ENCODE measurements around the gene TMEM89. TPM values are rescaled to one million over a fixed set of nuclear protein-coding genes. Genes with fewer than 3 reads are reported as not detected.

Gene TMEM89
- total and polyA plus RNA-seq, 7 donors = not detected

- Histone ChIP-seq H3K4me1 (no peaks in the 10 kb centered on the region), H3K9me3 (no peaks in the 10 kb centered on the region), H3K27ac (no peak overlapping the region), H3K27me3 (ENCODE audit: insufficient read depth in 3 of 3, low read length in 2 of 3) (no peaks in the 10 kb centered on the region), H3K36me3 (ENCODE audit: insufficient read depth in 1 of 2, low read depth in 1 of 2) (peaks cover 0 to 37% of the 10 kb centered on the region in 2 donors), H3K4me3 (no peak overlapping the region)
- ATAC-seq (no peak), DNase-seq (no peak)
- 79 to 85% (median 80%) methylated on average over 8 to 15 of the region's 15 CpGs for WGBS, 3 donors
- TF ChIP-seq CTCF (IDR thresholded peaks at IDR 0.05) = no peak
- intact Hi-C loops (cut with DNase I) = no loop called here
Observed at GRCh38 chr3:48588230-48588629, 33.3 kb downstream of the TMEM89 start.

GRCh38 chr3:48587686-48588085 is 33.9 kb downstream of the TMEM89 start:
- Histone ChIP-seq H3K27me3 (ENCODE audit: insufficient read depth in 3 of 3, low read length in 2 of 3) (no peaks in the 10 kb centered on the region), H3K36me3 (ENCODE audit: insufficient read depth in 1 of 2, low read depth in 1 of 2) (peaks cover 0 to 37% of the 10 kb centered on the region in 2 donors), H3K9me3 (no peaks in the 10 kb centered on the region), H3K27ac (no peak overlapping the region), H3K4me3 (no peak overlapping the region), H3K4me1 (no peaks in the 10 kb centered on the region)
- intact Hi-C loops (cut with DNase I) = no loop called here
- no peak for TF ChIP-seq CTCF (IDR thresholded peaks at IDR 0.05)
- WGBS, 3 donors = 83 to 85% (median 84%) methylated on average over 10 to 11 of the region's 11 CpGs
- DNase-seq = no peak
- no peak for ATAC-seq

- TF ChIP-seq CTCF (IDR thresholded peaks at IDR 0.05) = no peak
- WGBS, 3 donors = 81 to 86% (median 86%) methylated on average over 8 of the region's 8 CpGs
- no peak overlapping the region for H3K4me3 ChIP-seq
- DNase-seq (no peak), ATAC-seq (no peak)
- no peaks in the 10 kb centered on the region for H3K27me3 ChIP-seq (ENCODE audit: insufficient read depth in 3 of 3, low read length in 2 of 3)
- H3K4me1 ChIP-seq = no peaks in the 10 kb centered on the region
- no peak overlapping the region for H3K27ac ChIP-seq
- H3K9me3 ChIP-seq = no peaks in the 10 kb centered on the region
- intact Hi-C loops (cut with DNase I) = no loop called here
- H3K36me3 ChIP-seq (ENCODE audit: insufficient read depth in 1 of 2, low read depth in 1 of 2) = peaks cover 0 to 42% of the 10 kb centered on the region in 2 donors
Observed at GRCh38 chr3:48585411-48585810, 36.2 kb downstream of the TMEM89 start.

GRCh38 chr3:48584836-48585235 is 36.7 kb downstream of the TMEM89 start:
- no peak overlapping the region for H3K4me3 ChIP-seq
- intact Hi-C loops (cut with DNase I) = no loop called here
- no peak overlapping the region for H3K27ac ChIP-seq
- no peak for DNase-seq
- no peaks in the 10 kb centered on the region for H3K9me3 ChIP-seq
- no peaks in the 10 kb centered on the region for H3K27me3 ChIP-seq (ENCODE audit: insufficient read depth in 3 of 3, low read length in 2 of 3)
- 85 to 90% (median 88%) methylated on average over 9 of the region's 9 CpGs for WGBS, 3 donors
- H3K36me3 ChIP-seq (ENCODE audit: insufficient read depth in 1 of 2, low read depth in 1 of 2) = peaks cover 0 to 46% of the 10 kb centered on the region in 2 donors
- ATAC-seq = no peak
- H3K4me1 ChIP-seq = no peaks in the 10 kb centered on the region
- no peak for TF ChIP-seq CTCF (IDR thresholded peaks at IDR 0.05)

All from psoas muscle (tissue), 8 donors.